GM18867 (cell line): ENCODE data around the gene SIRPA.
A peak's percentile ranks its signal among the peaks of the same experiment; 100 is the strongest.

Experiments used
- ATAC-seq: cut with Tn5 transposase; IDR thresholded peaks from one replicate; pipeline ENCODE4 v1.9.1; 2021; ENCODE audit warnings: mild to moderate bottlenecking, moderate library complexity; ENCODE audit not compliant: unreplicated experiment

Gene SIRPA

DNA sequence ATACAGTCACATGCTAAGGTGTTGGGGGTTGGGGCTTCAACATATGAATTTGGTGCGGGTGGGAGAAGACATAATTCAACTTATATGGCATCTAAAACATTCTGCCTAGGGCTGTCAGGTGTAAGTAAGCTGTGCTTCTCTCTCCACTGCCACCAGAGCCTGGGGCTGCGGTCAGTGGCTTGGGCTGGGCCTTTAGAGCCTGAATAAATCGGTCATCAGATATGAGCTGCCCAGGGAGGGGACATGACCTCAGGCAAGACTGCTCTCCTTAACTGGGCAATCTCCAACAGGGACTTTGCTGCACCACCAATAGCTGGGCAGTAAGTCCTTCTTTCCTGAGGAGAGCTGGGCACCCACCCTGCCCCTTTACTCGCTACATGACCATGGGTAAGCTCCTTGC, 24.9 kb upstream of the SIRPA start:
- ATAC-seq: no peak

DNA sequence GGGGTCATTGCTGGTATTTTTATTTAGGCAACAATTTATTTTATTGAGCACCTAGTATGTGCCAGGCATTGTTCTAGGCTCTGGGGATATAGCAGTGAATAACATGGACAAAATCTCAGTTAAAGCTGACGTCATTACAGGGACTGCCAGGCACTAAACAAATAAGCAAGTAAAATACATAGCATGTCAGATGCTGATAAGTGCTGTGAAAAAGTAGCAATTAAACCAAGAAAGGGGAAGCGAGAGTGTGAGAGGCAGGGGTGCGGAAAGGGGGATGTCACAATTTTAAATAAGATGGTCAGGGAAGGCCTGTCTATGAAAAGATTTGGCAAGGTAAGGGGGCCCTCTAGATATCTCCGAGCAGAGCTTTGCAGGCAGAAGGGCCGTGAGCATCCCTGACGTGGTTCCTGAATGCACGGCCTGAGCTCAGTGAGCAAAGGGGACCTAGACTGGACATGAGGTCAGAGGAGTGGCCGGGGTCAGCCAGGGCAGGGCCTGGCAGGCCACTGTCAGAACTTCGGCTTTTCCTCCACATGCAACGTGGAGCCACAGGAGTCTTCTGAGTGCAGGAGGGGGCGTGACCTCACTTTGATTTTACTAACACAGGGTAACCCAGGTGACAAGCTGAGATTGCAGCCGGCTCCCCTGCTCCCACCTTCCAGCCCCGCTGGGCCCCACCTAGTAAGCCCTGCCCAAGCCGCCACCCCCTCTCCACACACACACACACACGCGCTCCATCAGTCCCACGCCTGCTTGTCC, 24.2 kb upstream of the SIRPA start:
- ATAC-seq: no peak

DNA sequence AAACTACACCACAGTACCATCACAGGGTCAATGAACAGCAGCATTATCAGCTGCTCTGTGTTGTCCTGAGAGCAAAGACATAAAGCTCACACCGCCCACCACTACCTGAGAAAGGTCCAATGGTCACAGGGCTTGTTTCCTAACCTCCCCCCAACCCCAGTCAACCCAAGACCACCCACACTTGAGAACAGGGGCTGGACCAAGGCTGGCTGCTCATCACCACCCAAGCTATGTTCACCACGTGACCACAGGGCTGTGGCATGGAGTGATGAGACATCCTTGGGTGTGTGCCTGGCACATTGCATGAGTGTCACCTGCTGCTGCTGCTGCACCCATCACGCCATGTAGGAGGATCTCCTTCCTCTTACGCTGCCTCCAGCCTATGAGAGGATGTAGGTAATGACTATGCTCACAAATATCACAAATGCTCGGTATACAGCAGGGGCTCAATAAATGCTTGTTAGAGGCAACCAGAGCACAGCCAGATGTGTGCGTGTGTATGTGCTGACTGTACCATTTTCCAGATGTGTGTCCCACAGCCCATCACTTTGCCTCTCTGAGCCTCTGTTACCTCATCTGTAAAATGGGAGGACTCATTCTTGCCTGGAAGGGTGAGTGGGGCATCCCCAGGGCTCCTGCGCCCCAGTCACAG, 23.3 kb upstream of the SIRPA start:
- peak; percentile 51 for ATAC-seq

DNA sequence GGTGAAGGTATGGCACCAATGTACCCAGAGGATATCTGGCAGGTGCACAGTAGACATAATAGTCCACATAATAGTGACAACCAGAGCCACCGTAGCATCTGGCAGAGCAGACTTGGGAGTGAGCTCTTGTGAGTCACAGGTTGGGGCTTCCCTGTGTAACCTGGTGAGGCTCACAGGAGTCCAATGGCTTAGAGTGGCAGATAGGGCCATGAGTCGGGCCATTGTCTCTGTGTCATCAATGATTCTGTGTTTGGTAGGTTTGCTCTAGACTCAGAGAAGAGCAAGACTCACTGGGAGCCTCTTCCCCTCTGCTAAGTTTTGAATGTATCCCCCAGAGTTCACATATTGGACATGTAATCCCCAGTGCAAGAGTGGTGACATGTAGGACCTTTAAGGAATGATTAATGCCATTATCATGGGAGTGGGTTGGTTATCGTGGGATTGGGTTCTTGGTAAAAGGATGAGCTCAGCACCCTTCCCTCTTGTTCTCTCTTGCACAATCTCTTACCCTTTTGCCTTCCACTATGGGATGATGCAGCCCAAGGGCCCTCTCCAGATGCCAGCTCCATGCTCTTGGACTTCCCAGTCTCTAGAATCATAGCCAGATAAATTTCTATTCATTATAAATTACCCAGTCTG, 22.6 kb upstream of the SIRPA start:
- ATAC-seq: no peak

DNA sequence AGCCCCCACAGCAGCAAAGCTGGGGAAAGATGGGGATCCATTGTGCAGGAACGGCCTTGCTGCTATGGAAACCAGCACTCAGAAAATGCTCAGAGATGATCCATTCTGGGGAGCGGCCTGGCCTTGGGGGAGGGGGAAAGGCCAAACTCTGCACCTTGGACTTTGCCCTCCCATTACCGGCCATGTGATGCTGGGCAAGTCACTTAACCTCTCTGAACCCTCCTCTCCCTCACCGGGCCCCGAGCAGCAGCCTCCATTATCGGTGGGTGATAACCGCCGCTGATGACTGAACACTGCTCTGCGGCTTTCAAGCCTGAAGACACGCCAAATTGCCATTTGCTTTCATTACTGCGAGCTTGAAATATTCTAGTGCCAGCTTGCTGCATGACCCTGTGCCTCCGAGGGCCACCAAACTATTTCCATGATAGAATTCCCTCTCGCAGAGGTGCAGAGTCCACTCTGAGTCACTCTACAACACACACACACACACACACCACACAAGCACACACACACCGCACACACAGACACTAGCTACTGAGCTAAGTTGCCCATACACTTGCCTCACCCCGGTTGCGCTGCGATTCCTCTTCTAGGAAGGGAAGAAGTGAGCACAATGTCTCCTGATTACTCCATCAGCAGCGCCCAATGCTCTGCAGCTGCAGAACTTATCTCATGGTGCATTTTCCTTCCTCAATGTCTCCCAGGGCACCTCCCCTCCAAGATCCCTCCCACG, 20.6 kb upstream of the SIRPA start:
- no peak for ATAC-seq

DNA sequence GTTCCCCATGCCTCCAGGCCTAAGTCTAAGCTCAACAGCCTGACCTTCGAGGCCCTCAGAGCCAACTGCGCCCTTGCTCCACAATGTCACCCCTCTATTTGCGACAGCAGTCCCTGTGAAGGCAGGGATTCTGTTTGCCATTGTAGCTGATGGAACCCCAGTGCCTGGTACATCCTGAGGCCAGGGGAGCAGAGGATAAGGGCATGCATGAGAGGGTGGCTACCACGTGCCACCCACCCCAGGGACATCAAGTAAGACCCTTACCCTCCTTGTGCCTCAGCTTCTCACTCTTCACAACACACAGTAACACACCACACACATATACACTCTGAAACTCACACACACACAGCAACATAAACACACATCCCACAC, 20.0 kb upstream of the SIRPA start:
- no peak for ATAC-seq

DNA sequence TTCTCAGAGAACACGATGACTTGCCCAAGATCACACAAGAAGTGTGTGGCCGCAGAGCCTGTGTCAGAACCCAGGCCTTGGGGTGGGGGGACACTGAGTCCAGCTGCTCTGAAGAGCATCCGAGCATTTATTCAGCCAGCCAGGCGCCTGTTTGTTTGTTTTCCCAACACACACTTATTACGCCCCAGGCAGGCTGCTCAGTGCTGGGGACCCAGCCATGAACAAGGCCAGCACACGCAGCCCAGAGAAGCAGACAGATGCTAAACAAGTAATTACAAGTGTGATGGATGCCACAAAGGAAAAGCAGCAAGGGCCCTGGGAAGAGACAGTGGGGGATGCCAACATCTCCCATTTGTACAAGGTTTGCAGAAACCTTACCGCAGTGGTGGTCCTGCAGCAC, 19.4 kb upstream of the SIRPA start:
- ATAC-seq: no peak

DNA sequence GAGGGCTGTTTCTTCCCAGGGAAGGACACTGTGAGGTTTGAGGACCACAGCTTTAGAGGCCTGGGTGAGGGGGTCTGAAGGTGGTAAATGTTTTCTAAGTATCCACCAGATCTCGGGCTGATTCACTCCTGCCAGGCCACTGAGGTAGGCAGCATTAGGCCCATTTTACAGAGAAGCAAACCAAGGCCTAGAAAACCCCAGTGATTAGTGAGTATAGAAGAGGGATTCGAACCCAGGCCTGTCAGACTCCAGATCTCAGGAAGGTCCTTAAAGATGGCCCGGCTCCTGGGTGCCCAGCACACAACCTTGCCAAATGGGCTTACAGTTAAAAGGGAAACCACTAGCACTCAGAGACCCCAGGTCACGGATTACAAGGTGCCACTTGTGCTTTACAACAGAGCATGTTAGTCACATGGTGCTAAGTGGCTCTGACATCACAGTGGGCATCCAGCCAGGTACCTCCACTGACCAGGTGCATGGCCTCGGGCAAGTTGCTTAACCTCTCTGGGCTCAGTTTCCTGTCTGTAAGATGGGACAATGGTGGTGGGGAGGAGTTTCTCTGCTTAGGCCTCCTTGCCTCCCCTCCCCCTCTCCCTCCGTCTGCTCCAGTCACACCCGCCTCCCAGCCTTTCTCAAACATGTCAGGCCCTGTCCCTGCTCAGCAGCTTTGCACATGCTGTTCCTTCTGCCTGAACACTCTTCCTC, 18.8 kb upstream of the SIRPA start:
- ATAC-seq: no peak

DNA sequence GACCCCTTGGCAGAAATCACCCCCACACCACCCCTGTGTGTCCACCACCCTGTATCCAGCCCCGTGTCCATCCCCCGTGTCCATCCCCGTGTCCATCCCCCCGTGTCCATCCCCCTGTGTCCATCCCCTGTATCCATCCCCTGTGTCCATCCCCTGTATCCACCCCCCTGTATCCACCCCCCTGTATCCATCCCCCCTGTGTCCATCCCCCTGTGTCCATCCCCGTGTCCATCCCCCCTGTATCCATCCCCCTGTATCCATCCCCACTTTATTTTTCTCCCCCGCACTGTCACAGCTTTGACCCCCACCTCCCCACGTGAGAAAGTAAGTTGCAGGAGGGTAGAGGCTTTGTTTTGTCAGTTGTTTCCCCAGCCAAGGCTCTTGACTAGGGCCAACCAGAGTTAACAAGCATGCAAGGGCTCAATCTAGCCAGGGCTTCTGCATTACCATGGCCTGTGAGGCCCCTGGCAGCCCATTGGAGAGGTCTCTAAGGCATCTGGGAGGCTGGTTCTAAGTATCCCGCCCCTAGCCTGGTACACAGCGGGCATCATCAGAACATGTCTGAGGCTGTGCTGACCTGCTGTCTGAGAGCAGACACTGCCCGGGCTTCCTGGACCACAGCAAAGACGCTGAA, 18.1 kb upstream of the SIRPA start:
- no peak for ATAC-seq

DNA sequence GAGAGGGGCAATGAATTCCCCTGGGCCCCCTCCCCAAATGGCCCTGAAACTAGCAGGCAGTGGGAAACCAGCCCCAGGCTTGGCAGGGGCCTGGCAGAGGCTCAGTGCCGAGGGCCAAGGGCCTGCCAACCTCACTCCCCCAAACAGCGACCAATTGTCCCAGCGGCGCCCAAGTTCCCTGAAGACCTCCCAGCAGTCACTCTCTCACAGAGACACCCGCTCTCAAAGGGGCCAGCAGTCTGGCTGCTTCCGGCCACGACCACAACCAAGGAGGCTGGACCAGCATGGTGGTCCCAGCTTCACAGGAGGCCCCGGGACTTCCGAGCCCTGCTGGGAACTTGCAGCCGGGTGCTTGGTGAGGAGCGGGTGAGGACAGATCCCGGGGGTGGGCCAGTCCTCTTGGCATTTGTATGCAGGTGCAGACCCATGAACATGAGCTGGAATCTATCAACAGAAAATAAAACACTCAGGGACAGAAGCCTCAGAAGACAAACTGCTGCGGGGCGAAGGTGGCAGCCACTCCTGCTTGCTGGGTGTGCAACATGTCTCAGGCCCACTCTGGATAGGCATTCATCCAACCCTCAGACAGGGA, 17.5 kb upstream of the SIRPA start:
- no peak for ATAC-seq

DNA sequence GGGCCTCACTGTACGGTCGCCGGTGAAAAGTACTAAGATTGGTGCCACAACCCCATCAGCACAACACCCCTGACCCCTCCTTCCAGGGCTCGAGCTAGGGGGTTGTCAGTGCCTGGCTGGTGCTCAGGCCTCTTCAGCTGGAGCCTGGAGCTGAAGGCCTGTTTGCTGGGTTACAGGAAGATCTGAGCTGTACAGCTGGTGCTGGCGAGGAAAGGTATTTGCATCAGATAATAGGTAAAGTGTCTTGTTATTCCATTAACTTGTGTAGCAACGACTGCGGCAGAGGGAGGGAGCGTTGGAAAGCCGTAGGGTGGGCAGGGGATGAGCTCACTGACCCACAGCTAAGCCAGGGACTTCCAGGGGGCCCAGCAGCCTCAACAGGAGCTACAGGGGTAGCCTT, 15.8 kb upstream of the SIRPA start:
- no peak for ATAC-seq

DNA sequence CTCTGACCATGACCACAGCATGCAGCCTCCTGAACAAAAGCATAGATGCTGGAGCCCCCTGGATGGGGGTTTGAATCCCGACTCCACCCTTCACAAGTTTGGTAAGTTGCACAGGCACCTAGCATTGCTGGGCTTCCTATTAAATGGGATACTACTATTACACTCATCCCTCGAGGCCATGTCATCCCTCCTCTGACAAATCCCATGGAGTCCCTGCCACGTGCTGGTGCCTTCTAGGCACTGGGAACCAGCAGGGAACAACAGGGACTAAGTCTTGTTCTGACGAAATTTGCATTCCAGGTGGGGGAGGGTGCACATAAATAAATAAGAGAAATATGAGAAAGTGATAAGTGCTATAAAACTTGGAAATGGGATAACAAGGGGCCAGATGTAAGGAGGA, 15.3 kb upstream of the SIRPA start:
- no peak for ATAC-seq

DNA sequence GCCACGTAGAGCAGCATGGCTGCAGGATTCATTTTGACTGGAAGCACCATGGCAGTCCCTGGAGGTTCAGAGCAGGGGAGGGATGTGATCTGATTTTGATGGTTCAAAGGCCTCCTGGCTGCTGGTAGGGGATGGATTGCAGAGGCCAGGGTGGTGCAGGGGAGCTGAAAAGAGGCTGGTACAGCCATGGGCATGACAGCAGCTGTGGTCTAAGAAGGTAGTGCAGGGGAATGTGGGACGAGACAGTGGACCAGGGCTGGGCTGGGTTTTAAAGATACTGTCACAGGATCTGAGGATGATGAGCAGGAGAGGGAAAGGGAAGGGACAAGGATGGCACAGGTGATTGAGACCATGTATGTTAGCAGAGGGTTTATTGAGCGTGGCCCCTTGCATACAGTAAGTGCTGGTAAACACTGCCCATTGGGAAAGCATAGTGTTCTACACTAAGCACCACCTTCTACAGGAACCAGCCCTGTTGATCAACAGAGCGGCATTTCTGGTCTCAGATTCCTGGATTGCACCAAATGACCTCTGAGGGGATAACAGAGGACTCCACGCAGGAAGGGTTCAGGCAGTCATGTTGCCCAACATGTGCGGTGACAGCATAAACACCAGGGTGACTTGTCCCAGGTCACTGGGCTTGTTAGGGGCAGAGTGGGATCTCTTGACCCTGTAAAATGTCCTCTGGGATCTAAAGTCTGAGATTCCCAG, 14.5 kb upstream of the SIRPA start:
- no peak for ATAC-seq

DNA sequence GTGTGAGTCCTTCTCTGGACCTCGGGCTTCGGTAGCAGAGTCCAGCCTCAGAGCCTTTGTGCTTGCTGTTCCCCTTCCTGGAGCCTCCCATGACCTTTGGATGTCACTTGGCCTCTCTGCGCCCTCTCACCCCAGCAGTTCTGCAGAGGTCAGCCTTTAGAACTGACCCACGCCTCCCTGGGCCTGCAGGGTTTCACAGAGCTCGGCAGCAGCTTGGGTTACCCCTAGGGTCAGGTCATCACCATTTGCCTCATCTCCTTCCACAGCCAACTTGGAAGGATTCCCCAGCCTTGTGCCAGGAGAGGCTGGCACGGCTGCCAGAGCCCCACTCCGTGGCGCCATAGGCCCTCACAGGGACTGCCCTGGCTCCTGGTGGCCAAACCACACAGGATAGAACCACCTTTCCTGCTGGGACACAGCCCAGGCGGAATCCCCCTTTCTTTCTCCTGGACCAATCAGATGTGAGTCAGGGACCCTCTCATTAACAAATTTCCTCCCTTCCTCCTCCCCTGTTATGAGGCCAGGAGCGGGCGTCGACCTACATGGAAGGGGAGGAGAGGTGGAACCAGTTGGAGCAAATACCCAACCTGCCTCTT, 13.9 kb upstream of the SIRPA start:
- no peak for ATAC-seq

DNA sequence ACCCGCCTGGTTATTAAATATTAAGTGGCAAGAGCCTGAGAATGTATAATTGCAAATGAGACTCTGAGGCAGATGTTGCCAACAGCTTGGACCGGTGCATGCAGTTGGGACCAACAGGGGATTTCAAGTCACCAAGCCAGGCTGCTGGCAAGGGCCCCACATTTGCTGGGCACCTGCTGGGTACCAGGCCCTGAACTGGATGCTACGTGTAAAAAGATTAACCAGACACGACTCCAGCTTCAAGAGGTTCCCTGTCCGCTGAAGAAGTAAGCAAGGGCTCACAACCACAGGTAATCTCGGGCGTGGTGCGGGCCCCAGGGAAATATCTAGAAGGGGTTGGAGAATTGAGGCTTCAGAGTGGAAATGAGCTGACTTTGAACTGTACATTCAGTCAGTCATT, 13.2 kb upstream of the SIRPA start:
- ATAC-seq: no peak

DNA sequence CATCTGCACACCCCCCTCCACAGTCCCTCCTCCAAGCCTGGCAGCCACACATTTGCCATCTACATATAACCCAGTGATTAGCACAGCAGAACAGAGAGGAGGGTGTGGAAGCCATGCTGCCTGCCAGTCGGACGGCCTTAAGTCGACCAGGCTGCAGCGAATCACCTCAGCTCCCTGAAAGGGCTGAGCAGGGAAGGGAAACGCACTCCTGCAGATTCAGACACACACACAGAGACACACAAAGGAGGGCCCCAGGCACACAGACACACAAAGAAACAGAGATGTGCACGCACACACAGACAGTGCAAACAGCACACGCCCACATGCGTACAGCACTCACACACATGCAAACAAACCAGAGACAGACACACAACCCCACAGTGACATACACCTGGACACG, 11.2 kb upstream of the SIRPA start:
- no peak for ATAC-seq

DNA sequence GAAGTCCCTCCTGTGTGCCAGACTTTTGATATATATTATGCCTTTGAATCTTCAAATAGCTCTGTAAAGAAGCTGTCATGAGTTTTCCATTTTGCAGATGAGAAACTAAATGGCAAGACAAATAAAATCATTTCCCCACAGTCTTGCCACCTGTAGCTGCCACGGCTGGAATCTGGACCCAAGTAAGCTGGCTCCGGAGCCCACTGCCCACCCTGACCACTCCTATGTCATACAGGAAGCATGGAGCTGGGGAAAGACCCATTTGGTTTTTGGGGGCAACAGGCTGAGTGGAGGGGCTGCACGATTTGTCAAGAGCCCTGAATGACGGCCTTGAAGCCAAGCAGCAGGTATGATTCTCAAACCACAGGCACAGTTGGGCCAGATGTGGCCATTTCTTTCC, 10.0 kb upstream of the SIRPA start:
- no peak for ATAC-seq

DNA sequence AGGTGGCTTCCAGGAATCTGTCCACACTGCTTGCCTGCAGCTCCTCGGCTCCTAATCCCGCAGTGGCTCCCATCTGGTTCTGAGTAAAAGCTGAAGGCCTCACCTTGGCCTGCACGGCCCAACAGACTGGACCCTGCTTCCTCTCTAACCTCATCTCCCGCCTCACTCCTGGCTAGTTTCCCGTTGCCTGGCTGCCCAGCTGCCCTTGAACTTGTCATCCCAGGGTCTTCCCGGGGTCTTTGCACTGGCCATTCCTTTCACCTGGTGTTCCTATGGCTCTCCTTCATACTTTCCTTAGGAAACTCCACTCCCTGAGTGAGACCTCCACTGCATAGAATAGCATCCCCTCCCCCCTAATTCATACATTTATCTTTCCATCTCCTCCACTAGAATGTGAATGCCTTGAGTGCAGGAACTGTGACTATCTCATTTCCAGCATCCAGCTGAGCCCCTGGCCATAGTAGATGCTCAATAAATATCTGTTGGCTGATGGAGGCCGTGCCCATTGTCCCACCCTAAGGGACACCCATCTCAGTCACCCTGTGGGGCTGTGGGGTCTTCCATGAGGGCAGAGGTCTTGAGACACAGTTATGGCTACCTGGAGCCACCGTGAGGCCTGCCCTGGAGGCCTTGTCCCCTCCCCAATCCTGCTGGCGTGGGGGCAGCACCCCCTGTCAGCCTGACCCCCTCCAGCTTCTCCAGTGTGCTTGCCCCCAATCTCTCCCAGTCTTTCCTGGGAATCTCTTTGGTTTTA, 9.1 kb upstream of the SIRPA start:
- ATAC-seq: no peak

DNA sequence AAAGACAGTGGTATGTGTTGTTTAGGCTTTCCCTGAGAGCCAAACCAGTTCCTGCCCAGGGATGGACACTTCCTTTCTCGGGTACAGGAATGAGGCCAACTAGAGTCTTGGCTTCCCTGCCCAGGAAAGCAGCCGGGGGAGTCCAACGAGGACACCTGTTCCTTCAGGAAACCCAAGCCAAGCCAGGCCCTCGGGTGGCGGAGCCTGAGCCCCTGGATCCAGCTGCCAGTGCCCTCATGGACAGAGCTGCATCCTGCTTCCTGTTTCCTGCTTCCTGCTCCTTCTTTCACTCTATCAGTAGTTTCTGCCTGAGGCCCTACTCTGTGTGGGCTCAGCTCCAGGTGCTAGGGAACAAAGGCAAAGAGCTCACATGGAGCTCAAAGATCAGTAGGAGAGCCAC, 7.9 kb upstream of the SIRPA start:
- no peak for ATAC-seq
